ENCODE measurements around the gene PRKD2.

GRCh38 chr19:46626446-46626845 lies 90.5 kb downstream of the PRKD2 start:
- TF ChIP-seq REST (IDR thresholded peaks at IDR 0.05; ENCODE audit: borderline replicate concordance) (no peak), POLR2AphosphoS5 (IDR thresholded peaks at IDR 0.05) (no peak), EZH2 (IDR thresholded peaks at IDR 0.05; ENCODE audit: borderline replicate concordance, insufficient read depth, low read length, poor library complexity, severe bottlenecking) (no peak), CTCF (IDR thresholded peaks at IDR 0.05; ENCODE audit: poor library complexity, severe bottlenecking) (no peak)
